ENCODE measurements around the gene BPIFB3.

The BPIFB3 gene

DNA sequence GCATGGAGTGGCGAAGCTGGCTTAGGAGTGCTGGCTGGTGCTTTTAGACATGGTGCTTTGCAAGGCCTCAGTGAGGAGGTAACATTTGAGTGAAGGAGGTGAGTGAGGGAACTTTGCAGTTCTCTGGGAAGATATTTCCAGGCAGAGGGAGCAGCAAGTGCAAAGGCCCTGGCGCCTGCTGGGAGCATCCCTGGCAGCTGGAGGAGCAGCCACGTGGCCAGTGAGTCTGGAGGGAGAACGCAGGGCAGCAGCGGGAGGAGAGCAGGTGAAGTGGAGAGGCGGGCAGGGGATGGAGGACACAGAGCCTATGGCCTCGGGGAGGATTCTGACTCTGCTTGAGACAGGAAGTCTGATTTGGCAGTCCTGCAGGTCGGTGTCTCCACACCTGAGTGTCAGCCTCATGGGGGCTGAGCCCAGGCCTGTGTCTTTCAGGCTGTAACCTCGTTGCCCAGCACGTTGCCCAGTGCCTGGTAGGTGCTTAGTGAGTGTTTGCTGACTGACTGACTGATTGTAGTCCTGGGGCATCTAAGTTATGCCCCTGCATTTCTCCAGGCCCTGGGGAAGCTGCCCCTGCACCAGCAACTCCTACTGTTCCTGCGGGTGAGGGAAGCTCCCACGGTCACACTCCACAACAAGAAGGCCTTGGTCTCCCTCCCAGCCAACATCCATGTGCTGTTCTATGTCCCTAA, 14.7 kb downstream of the BPIFB3 start:
- ATAC-seq (replicated peaks) (no peak), DNase-seq (no peak)
- H3K4me3 Mint-ChIP-seq: no peak overlapping the region
- no peaks in the 10 kb centered on the region for H3K9me3 Mint-ChIP-seq
- H3K27ac Mint-ChIP-seq: peak overlapping the region in 1 of 2 donors; percentile 8
- no peaks in the 10 kb centered on the region for H3K36me3 Mint-ChIP-seq (ENCODE audit: insufficient read depth)
- H3K4me1 Mint-ChIP-seq (ENCODE audit: low read depth in 2 of 2): peaks cover 0 to 8% of the 10 kb centered on the region in 2 donors
- H3K27me3 Mint-ChIP-seq: no peaks in the 10 kb centered on the region

GRCh38 chr20:33069673-33070072, 16.0 kb downstream of the BPIFB3 start:
- Mint-ChIP-seq H3K4me3 (no peak overlapping the region), H3K27me3 (no peaks in the 10 kb centered on the region), H3K27ac (peak overlapping the region in 1 of 2 donors; percentile 79), H3K9me3 (no peaks in the 10 kb centered on the region), H3K4me1 (ENCODE audit: low read depth in 2 of 2) (peaks cover 0 to 8% of the 10 kb centered on the region in 2 donors), H3K36me3 (ENCODE audit: insufficient read depth) (no peaks in the 10 kb centered on the region)
- DNase-seq (no peak), ATAC-seq (replicated peaks) (no peak)

DNA sequence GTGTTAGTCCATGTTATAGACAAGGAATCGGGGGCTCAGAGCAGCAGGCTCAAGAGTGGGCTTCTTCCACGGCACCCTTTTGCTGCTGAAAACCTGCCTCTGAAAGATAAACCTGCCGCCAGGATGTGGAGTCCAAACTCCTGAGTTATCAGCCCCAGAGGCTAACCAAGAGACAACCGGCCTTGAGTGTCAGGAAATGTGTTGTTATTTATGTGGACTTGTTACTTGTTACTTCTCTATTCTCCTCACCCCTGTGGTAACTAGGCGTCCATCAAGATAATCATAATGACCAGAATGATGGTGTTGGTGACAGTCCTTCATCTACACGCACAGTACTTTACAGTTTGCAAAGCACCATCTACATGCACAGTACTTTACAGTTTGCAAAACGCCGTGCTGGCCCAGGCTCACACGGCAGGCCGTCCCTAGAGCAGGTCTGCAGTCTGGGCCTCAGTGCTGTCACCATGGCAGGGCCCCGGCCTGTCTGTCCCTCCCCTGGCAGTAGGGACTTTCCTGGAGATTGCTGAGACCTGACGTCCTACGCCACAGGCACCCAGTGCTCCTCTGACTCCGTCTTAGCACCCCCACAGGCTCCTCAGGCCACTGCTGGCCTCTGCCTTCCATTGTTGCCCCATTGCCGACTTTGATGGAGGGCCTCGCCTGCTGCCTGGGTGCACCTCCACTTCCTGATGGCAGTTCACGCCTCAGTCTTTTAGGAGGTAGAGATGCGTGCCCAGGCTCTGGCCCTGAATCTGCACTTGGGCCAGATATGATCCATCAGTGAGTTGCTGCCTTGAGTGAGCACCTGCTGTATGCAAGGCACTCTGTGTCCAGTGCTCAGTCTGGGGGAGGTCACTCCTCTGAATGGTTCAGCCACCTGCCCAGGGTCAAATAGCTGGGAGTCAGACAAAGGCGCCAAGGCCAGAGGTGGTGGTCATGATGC, 16.7 kb downstream of the BPIFB3 start:
- no peaks in the 10 kb centered on the region for H3K27me3 Mint-ChIP-seq
- H3K9me3 Mint-ChIP-seq: no peaks in the 10 kb centered on the region
- no peak overlapping the region for H3K27ac Mint-ChIP-seq
- DNase-seq (no peak), ATAC-seq (replicated peaks) (no peak)
- H3K4me1 Mint-ChIP-seq (ENCODE audit: low read depth in 2 of 2): peaks cover 0 to 8% of the 10 kb centered on the region in 2 donors
- no peak overlapping the region for H3K4me3 Mint-ChIP-seq
- no peaks in the 10 kb centered on the region for H3K36me3 Mint-ChIP-seq (ENCODE audit: insufficient read depth)

DNA sequence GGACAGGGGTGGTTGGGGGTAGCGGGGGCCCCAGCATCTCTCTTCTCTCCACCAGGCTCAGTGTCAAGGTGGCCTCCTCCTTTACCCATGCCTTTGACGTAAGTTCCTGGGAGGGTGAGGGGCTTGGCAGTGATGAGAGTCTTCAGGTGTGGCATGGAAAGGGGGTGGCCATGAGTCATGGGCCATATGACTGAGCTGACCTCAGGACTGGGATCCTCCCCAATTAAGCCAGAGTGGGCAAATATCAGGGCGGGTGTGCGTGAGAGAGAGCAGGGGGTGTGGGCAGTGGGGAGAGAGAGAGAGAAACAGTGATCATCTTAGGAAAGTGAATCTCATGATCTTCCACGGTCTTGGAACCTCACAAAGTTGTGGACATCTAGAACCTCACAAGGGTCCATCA, 17.5 kb downstream of the BPIFB3 start:
- Mint-ChIP-seq H3K27ac (no peak overlapping the region), H3K36me3 (ENCODE audit: insufficient read depth) (no peaks in the 10 kb centered on the region), H3K9me3 (no peaks in the 10 kb centered on the region), H3K27me3 (no peaks in the 10 kb centered on the region), H3K4me3 (no peak overlapping the region), H3K4me1 (ENCODE audit: low read depth in 2 of 2) (peaks cover 0 to 8% of the 10 kb centered on the region in 2 donors)
- DNase-seq: no peak
- no peak for ATAC-seq (replicated peaks)

DNA sequence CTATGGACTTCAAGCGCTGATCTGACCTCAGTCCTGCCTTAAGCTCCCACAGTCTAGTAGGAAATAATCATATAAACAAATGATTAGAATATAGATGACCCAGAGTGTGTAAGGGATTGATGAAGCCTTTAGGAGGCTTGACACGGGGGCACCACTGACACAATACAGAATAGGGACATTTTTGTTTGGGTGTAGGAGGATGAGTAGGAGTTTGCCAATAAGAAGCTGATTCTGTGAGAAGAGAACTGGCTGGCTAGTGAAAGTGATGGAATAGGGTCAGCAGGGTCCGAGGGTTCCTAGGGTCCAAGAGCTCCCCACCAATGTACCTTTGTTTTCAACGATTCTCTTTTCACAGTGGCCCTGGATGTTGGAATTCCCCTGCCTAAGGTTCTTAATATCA, 18.7 kb downstream of the BPIFB3 start:
- DNase-seq (no peak), ATAC-seq (replicated peaks) (no peak)
- Mint-ChIP-seq H3K27me3 (no peaks in the 10 kb centered on the region), H3K4me3 (no peak overlapping the region), H3K9me3 (no peaks in the 10 kb centered on the region), H3K4me1 (ENCODE audit: low read depth in 2 of 2) (peaks cover 0 to 8% of the 10 kb centered on the region in 2 donors), H3K27ac (no peak overlapping the region), H3K36me3 (ENCODE audit: insufficient read depth) (no peaks in the 10 kb centered on the region)

DNA sequence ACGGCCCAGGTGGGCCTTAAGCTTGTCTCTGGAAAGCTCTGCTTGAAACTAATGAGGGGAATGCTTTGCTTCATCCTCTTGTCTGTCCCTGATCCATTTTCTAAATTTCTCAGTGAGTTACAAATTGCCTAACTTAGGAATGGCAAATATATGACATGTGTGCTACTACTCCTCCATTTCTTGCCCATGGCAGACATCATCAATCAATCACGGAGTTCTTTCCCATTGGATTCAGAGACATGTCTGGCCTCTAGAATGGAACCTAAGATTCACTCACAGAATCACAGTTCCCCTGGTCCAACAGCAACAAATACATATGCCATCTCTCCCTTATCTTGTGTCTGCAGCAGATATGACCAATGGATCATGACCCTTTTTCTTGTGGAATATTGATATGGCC, 19.1 kb downstream of the BPIFB3 start:
- no peak overlapping the region for H3K27ac Mint-ChIP-seq
- no peaks in the 10 kb centered on the region for H3K27me3 Mint-ChIP-seq
- no peak overlapping the region for H3K4me3 Mint-ChIP-seq
- H3K4me1 Mint-ChIP-seq (ENCODE audit: low read depth in 2 of 2): peaks cover 0 to 7% of the 10 kb centered on the region in 2 donors
- no peaks in the 10 kb centered on the region for H3K36me3 Mint-ChIP-seq (ENCODE audit: insufficient read depth)
- DNase-seq: no peak
- no peak for ATAC-seq (replicated peaks)
- H3K9me3 Mint-ChIP-seq: no peaks in the 10 kb centered on the region

DNA sequence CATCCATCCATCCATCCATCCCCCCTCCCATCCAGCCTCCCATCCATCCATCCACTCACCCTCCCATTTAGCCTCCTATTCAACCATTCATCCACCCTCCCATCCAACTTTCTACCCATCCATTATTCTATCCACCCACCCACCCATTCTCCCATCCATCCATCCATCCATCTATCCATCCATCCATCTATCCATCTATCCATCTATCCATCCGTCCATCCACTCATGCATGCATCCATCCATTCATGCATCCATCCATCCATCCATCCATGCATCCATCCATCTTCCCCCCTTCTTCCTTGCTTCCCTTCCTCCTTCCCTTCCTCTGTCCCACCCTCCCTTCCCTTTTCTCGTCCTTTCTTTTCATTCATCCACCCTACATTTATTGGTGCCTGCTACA, 21.0 kb downstream of the BPIFB3 start:
- Mint-ChIP-seq H3K27ac (peak overlapping the region in 1 of 2 donors; percentile 69), H3K27me3 (peaks cover 0 to 5% of the 10 kb centered on the region in 2 donors), H3K4me1 (ENCODE audit: low read depth in 2 of 2) (no peaks in the 10 kb centered on the region), H3K9me3 (no peaks in the 10 kb centered on the region), H3K4me3 (no peak overlapping the region), H3K36me3 (ENCODE audit: insufficient read depth) (no peaks in the 10 kb centered on the region)
- ATAC-seq (replicated peaks) (no peak), DNase-seq (no peak)

- Mint-ChIP-seq H3K9me3 (no peaks in the 10 kb centered on the region), H3K4me3 (no peak overlapping the region), H3K27ac (peak overlapping the region in 1 of 2 donors; percentile 69), H3K4me1 (ENCODE audit: low read depth in 2 of 2) (no peaks in the 10 kb centered on the region), H3K36me3 (ENCODE audit: insufficient read depth) (no peaks in the 10 kb centered on the region), H3K27me3 (peaks cover 0 to 5% of the 10 kb centered on the region in 2 donors)
- ATAC-seq (replicated peaks): no peak
- no peak for DNase-seq
Measured at GRCh38 chr20:33075281-33075680, 21.6 kb downstream of the BPIFB3 start.

DNA sequence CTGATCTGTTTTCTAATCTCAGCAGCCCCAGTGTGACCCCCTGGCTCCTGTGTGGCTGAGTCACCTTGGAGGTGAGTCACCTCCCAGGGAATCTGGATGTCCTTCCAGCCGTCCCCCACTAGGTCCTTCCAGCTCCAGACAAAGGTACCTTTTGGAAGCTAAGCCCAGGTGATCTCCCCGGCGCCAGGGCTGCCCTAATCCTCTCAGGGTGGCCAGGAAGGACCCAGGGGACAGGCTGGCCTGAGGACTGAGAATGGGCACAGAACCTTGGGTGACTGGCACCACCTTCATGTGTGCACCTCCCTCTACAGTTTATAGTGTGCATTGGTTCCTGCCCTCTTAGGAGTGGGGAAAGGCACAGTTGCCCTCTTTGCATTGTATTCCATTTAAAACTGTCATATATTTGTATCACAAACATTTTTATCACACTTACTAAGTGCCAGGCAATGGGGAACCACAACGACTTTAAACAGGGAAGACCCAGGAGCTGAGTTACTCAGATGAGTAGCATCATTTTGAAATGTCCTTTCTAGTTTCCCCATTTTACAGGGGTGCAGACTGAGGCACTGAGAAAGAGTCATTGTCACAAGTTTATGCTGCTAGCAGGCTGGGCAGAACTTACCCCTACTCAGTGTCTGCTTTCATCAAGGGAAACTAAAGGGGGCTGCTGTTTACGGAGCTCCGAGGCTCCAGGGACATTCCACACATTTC, 23.1 kb downstream of the BPIFB3 start:
- peak in 1 of 3 experiments; percentile 10 for DNase-seq
- H3K27ac Mint-ChIP-seq: no peak overlapping the region
- H3K27me3 Mint-ChIP-seq: peaks cover 0 to 5% of the 10 kb centered on the region in 2 donors
- no peaks in the 10 kb centered on the region for H3K4me1 Mint-ChIP-seq (ENCODE audit: low read depth in 2 of 2)
- no peaks in the 10 kb centered on the region for H3K36me3 Mint-ChIP-seq (ENCODE audit: insufficient read depth)
- ATAC-seq (replicated peaks): peak; percentile 35
- H3K4me3 Mint-ChIP-seq: no peak overlapping the region
- H3K9me3 Mint-ChIP-seq: no peaks in the 10 kb centered on the region

GRCh38 chr20:33079259-33079658, 25.6 kb downstream of the BPIFB3 start, which contains the start of gene BPIFB4:
TSS of gene BPIFB4 (plus strand) at chr20:33079643. CDS start at chr20:33081527, 1,884 bp downstream.
- Mint-ChIP-seq H3K27ac (no peak within 1 kb of the TSS), H3K27me3 (peaks cover 0 to 5% of the 10 kb centered on the region in 2 donors), H3K36me3 (ENCODE audit: insufficient read depth) (no peaks in the 10 kb centered on the region), H3K4me3 (no peak within 1 kb of the TSS), H3K9me3 (no peaks in the 10 kb centered on the region), H3K4me1 (ENCODE audit: low read depth in 2 of 2) (no peaks in the 10 kb centered on the region)
- DNase-seq: no peak
- ATAC-seq (replicated peaks): no peak

DNA sequence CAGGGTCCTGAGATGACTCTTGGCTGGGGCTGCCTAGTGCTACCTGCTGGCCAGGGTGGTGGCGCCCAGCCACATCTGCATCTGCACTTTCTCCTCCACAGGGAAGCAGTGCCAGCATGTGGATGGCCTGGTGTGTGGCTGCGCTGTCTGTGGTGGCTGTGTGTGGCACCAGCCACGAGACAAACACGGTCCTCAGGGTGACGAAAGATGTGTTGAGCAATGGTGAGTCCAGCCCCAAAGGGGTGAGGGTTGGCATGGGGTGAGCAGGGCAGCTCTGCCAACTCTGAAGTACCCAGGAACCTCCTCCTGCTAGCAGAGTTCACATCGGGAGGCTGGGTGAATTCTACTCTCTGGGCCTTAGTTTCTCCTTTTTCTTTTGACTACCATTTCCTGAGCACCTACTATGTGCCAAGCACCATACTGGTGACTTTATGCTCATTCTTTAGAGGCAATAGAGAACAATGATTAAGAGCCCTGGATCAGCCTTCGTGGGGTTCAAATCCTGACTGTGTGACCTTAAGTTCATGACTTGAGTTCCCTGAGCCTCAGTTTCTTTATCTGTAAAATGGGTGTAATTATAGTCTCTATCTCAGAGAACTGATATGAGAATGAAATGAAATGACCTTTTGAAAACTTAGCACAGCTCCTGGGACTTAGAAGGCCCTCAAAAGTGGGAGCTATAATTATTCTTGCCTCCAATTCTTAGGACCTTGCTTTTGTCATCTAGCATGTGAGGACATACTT, 27.9 kb downstream of the BPIFB3 start:
- Mint-ChIP-seq H3K9me3 (no peaks in the 10 kb centered on the region), H3K4me3 (no peak overlapping the region), H3K27ac (no peak overlapping the region), H3K27me3 (peaks cover 0 to 5% of the 10 kb centered on the region in 2 donors), H3K4me1 (ENCODE audit: low read depth in 2 of 2) (no peaks in the 10 kb centered on the region), H3K36me3 (ENCODE audit: insufficient read depth) (peaks cover 3% of the 10 kb centered on the region)
- DNase-seq (no peak), ATAC-seq (replicated peaks) (no peak)

DNA sequence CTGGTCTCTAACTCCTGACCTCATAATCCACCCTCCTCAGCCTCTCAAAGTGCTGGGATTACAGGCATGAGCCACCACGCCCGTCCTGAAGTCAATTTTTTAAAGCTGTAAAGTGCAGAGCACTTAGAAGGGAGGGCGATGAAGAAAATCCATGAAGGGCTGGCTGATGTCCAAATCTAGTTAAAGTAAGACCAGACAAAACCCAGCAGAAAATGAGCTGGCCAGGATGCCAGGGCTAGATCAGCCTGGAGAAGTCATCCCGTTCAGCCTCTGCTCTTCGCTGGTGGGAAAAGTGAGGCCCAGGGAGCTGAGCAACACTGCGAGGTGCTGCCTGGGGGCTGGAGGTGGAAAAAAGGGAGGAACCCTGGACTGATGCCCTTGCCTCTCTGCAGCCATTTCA, 28.8 kb downstream of the BPIFB3 start:
- Mint-ChIP-seq H3K27ac (no peak overlapping the region), H3K4me1 (ENCODE audit: low read depth in 2 of 2) (no peaks in the 10 kb centered on the region), H3K9me3 (no peaks in the 10 kb centered on the region), H3K4me3 (no peak overlapping the region), H3K27me3 (peaks cover 0 to 5% of the 10 kb centered on the region in 2 donors), H3K36me3 (ENCODE audit: insufficient read depth) (peaks cover 4% of the 10 kb centered on the region)
- no peak for DNase-seq
- ATAC-seq (replicated peaks): no peak

All from effector memory CD8-positive, alpha-beta T cell (primary cell).